ELF-1 (cell line): Measurements from ENCODE around the gene FXYD1.
"Not testable (repeated sequence)": the region's sequence is repeated elsewhere in the genome, so short reads cannot be mapped to it uniquely, and the experiment has no call there.

Experiments
- DNase-seq: peaks from one replicate; pipeline ENCODE4 v3.0.0-alpha.2; 2016; ENCODE audit warnings: low read depth, low spot score

The FXYD1 gene

GRCh38 chr19:35138305-35138892 is at the start of gene FXYD1:
FXYD1 (plus strand) TSS chr19:35138824; CDS start chr19:35140080, 1,256 bp downstream.
- no peak for DNase-seq

DNA sequence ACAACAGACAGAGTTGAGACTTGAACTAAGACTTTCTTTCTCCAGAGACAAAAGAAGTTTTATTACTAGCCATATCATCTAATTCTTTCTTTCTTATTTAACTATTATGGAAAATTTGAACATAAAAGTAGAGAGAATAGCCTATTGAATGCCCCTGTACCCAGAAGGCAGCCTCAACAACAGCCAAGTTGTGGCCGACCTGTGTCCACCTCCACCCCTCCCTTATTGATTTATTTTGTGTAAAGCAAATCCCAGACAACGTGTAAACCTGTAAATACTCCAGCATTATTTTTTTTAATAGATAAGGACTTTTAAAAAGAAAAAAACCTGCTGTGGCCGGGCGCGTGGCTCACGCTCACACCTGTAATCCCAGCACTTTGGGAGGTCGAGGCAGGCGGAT is 49.1 kb upstream of the FXYD1 start:
- no peak for DNase-seq

- no peak for DNase-seq
Measured at GRCh38 chr19:35090160-35090505, 48.5 kb upstream of the FXYD1 start.

GRCh38 chr19:35090506-35091214 is 48.0 kb upstream of the FXYD1 start:
- peak; percentile 85 for DNase-seq

- no peak for DNase-seq
Measured at GRCh38 chr19:35093430-35093829, 45.2 kb upstream of the FXYD1 start.

- no peak for DNase-seq
Measured at GRCh38 chr19:35093941-35094647, 44.5 kb upstream of the FXYD1 start.

DNA sequence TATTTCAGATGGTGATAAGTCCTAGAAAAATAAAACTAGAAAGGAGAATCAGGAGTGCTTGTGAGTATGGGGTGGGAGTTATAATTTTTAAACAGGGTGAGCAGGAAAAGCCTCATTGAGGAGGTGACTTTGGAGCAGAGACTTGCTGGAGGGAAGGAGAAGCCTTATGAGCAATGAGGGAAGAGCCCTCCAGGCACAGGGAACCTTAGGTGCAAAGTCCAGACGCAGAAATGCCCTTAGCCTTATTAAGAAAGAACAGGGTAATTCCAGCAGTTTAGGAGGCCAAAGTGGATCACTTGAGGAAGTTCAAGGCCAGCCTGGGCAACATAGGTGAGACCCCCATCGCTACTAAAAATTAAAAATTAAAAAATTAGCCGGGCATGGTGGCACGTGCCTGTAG is 44.0 kb upstream of the FXYD1 start:
- no peak for DNase-seq

DNA sequence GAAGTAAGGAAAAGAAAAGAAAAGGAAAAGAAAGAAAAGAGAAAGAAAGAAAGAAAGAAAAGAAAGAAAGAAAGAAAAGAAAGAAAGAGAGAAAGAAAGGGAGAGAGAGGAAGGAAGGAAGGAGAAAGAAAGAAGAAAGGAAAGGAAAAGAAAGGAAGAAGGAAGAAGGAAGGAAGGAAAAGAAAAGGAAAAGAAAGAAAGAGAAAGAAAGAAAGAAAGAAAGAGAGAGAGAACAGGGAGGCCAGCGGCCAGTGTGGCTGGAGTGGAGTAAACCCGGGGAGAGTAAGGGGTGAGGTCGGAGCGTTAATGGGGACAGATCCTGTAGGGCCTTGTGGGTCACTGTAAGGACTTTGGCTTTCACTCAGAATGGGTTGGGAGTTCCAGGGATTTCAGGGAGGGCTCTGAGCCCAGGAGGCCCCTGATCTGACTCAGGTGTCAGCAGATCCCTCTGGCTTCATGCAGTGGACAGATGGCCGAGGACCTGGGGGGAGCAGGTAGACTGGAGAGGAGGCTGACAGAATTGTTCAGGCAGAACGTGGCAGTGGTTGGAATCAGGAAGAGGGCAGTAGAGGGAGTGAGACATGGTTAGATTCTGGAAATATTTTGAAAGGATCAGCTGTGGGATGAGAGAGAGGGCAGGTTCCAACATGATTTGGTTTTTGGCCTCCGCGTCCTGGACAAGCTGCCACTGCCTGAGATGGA is 42.8 kb upstream of the FXYD1 start:
- no peak for DNase-seq

DNA sequence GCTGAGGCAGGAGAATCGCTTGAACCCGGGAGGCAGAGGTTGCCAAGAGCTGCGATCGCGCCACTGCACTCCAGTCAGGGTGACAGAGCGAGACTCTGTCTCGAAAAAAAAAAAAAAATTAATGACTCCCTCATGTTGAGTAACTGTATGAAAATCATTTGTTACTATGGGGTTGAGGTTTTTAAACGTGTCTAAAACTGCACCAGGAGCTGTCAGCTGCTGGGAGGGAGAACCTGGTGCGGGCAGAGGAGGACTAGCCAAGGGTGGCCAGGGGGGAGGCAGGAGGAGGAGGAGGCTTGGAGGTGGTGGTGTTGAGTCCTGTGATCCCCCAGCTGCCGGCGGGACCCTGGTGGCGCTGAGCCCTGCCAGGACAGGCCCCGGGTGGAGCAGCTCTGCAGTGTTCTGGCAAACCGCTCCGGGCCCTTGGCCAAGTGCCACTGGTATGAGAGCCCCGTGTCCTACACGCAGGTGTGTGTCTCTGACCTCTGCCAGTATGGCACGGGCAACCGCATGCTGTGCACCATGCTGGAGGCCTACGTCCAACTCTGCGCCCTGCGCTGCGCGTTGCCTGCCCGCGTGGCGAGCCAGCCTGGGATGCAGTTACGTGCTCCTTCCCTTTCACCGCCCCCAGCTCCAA is 40.1 kb upstream of the FXYD1 start:
- DNase-seq: no peak

DNA sequence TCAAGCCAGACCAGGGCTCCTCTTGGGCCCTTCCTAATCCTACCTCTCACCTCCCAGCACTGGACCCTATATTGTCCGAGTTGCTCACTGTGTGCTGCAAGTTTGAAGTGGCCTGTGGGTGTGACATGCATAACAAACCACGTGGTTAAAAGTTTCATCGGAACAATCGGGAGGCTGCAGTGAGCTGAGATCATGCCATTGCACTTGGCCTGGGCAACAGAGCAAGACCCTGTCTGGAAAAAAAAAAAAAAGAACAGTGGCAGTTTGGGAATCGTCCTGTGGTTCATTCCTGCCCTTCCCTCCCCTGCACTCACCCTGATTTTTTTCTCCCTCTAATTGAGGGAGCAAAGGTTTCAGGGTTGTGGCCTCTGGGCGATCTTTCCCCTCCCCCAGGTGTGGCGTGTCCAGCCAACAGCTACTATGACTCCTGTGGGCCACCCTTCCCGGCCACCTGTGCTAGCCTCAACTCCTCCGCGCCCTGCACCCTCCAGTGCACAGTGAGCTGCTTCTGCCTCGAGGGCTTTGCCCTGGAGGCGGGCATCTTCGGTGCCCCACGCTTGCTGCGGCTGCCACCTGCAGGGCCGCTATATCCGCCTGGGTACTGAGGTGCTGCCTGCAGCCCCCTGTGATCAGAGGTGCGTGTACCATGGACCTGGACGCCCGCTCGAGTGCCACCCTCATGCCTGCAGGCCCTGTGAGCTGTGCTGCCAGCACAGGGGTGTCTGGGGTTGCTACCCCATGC is 39.3 kb upstream of the FXYD1 start:
- DNase-seq: no peak

DNA sequence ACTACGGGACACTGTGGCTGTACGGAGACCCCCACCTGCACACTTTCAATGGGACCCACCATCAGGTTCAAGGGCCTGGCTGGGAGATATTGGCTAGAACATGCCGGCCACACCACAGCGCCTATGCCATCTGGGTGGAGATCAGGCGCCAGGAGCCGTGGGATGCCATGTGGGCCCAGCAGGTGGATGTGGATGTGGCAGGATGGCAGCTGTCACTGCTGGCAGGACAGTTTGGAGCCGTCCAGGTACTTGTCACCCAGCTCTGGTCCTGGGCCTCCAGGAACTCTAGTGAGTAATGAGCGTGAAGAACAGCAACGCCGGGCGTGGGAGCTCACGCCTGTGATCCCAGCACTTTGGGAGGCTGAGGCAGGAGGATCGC is 38.7 kb upstream of the FXYD1 start:
- no peak for DNase-seq

DNA sequence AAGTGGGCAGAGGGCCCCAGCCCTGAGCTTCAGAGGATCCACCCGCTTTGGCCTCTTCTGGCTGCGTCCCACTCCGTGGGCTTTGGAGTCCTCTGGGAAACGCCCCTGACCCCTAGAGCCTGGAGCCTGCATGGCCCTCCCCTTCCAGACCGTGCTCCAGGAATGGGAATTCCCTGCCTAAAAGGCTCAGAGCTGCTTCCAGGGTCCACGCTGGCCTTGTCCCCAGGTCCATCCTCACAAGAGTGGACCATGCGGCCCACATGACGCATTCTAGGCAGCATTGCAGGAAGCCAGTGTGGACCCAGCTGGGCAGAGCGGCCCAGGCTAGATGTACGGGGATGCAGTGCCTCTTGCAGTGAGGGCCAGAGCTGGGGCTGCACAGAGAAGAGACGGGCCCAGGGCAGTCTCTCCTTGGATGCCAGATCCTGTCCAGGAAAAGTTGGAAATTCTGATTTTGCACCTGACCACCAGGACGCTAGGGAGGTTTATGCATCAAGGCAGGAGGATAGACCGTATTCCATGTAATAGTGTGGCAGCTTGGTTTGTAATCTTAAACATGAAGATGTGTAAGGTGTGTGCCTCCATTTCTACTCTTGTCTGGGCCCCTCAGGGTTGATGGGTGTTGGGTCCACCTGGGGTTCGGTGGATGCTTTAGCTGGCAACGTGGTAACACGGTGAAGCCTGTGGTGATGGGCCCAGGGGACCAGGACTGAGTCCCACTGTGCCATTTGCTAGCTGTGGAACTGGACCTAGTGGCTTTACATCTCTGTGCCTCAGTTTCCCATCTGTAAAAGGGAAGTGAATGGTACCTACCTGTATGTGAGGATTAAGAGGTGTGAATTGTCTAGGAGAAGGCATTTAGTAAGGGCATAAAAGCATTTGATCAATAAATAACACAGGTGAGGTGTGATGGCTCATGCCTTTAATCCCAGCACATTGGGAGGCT is 37.8 kb upstream of the FXYD1 start:
- DNase-seq: no peak

DNA sequence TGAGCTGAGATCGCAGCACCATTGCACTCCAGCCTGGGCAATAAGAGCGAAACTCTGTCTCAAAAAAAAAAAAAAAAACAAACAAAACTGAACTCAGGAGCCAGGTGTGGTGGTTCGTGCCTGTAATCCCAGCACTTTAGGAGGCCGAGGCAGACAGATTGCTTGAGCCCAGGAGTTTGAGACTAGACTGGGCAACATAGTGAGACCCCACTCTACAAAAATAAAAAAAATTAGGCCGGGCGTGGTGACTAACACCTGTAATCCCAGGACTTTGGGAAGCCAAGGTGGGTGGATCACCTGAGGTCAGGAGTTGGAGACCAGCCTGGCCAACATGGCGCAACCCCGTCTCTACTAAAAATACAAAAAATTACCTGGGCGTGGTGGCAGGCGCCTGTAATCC is 36.7 kb upstream of the FXYD1 start:
- DNase-seq: not testable (repeated sequence)

DNA sequence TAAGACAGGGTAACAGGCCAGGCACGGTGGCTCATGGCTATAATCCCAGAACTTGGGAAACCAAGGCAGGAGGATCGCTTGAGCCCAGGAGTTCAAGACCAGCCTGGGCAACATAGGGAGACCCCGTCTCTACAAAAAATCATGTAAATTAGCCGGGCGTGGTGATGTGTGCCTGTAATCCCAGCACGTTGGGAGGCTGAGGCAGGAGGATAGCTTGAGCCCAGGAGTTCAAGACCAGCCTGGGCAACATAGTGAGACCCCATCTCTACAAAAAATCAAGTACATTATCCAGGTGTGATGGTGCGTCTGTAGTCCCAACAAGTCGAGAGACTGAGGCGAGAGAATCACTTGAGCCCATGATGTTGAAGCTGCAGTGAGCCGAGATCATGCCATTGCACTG is 35.0 kb upstream of the FXYD1 start:
- DNase-seq: not testable (repeated sequence)

- no peak for DNase-seq
Measured at GRCh38 chr19:35104361-35104760, 34.3 kb upstream of the FXYD1 start.

- no peak for DNase-seq
Measured at GRCh38 chr19:35105047-35105410, 33.6 kb upstream of the FXYD1 start.

DNA sequence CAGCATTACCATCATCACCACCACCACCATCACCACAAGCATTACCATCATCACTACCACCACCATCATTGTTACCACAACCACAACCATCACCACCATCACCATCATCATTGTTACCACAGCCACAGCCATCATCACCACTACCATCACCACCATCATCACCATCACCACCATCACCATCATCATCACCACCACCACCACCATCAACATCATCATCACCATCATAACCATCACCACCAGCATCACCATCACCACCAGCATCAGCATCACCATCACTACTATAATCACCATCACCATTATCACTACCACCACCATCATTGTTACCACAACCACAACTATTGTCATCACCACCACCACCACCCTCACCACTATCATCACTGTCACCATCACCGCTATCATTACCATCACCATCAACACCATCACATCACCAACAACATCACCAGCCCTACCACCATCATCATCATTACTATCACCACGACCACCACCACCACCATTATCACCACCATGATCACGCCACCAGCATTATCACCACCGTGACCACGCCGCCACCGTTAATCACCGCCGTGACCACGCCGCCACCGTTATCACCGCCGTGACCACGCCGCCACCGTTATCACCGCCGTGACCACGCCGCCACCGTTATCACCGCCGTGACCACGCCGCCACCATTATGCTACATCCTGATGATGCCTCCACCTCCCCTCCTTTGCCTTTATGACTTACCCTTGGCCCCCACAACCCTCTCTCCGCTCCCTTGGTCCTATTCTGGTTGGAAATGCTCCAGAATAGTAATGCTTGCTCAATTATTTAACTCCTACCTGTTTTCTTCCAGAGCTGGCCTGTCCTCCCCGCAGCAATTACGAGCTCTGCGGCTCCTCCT is 33.0 kb upstream of the FXYD1 start:
- DNase-seq: no peak

DNA sequence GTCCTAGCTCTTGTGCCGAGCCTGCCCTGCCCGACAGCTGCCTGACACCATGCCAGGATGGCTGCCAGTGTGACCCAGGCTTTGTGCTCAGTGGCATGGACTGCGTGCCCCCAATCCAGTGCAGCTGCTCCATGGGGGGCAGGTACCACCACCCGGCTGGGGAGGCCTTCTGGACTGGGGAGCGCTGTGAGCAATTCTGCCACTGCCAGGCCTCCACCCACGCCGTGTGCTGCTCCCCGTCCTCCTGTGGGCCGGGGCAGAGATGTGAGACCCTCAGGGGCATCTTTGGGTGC is 32.4 kb upstream of the FXYD1 start:
- DNase-seq: no peak

DNA sequence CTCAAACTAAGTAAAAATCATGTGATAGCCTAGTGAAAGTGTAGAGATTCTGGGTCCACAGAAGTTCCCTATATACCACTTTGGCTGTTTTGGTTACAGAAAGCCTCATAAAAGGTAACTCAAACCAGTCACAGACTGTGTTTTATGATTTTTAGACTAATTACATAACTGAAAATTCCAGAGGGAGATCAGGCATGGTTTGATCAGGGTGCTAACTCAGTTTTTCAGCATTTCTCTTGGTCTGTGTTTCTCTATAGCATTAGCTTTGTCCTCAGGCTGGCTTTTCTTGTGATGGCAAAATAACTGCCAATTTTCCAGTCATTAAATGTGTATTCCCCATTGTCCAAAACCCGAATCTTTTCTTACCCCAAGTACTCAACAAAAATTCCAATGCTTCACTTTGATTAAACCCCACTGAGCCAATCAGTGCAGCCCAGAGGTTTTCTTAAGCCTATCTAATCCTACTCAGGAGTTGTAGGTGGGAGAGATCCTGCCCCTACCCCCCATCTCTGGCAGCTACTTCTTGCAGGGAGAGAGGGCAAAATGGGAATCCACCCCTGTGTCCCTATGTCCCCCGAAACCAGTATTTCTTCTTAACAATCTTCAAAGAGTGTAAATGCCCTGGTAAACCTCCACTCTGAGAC is 31.6 kb upstream of the FXYD1 start:
- DNase-seq: no peak
